Activated CD8-positive, alpha-beta memory T cell treated with anti-CD3 and anti-CD28 coated beads, Interleukin-2, amount 10 ng/mL, durations not matched to agents 7 days and 5 days (primary cell): ENCODE data around the gene GALNT2. TPM values are rescaled to one million over a fixed set of nuclear protein-coding genes. Genes with fewer than 3 reads are reported as not detected.

ENCODE experiments used
- ATAC-seq: fragments of 150-1000 bp; cut with Tn5 transposase; one replicate; pipeline ENCODE4 v1.10.0; 2021; ENCODE audit warnings: moderate library complexity
- CTCF ChIA-PET: fragments of 350-600 bp; sonication (Branson Sonifier 250); formaldehyde crosslinking; loops from one replicate; lab custom pipeline; 2021; ENCODE audit warnings: antibody characterized with exemption; lab: Charles Lee
- DNase-seq: peaks from one replicate; pipeline ENCODE4 v3.0.0-alpha.2; 2020
- H3K27ac Mint-ChIP-seq: one replicate; pipeline ENCODE4 v1.8.0; 2021; ENCODE audit warnings: mild to moderate bottlenecking, mixed read lengths
- H3K27me3 Mint-ChIP-seq: one replicate; pipeline ENCODE4 v1.8.0; 2021; ENCODE audit warnings: mixed read lengths
- H3K36me3 Mint-ChIP-seq: one replicate; pipeline ENCODE4 v1.8.0; 2021; ENCODE audit warnings: mild to moderate bottlenecking, mixed read lengths
- H3K4me1 Mint-ChIP-seq: one replicate; pipeline ENCODE4 v1.8.0; 2021; ENCODE audit warnings: mixed read lengths
- H3K4me3 Mint-ChIP-seq: one replicate; pipeline ENCODE4 v1.8.0; 2021; ENCODE audit warnings: mild to moderate bottlenecking, moderate library complexity, mixed read lengths
- H3K9me3 Mint-ChIP-seq: one replicate; pipeline ENCODE4 v1.8.0; 2022; ENCODE audit warnings: low read depth, mixed read lengths
- total RNA-seq, 2 experiments: library from RNA; stranded (reverse); gene quantifications; one replicate each; pipeline ENCODE4 v1.2.3, GENCODE V29; 2021

GALNT2 gene
- total RNA-seq, 2 experiments from 2014 or later: 25.0 to 30.2 TPM

GRCh38 chr1:230148768-230149469, 81.9 kb downstream of the GALNT2 start:
- H3K27ac Mint-ChIP-seq: no peak overlapping the region
- H3K27me3 Mint-ChIP-seq: no peaks in the 10 kb centered on the region
- no peaks in the 10 kb centered on the region for H3K9me3 Mint-ChIP-seq
- no peaks in the 10 kb centered on the region for H3K36me3 Mint-ChIP-seq
- CTCF ChIA-PET: no interaction called here
- ATAC-seq (no peak), DNase-seq (no peak)
- peaks cover 36% of the 10 kb centered on the region for H3K4me1 Mint-ChIP-seq
- no peak overlapping the region for H3K4me3 Mint-ChIP-seq

- H3K4me3 Mint-ChIP-seq: no peak overlapping the region
- peaks cover 29% of the 10 kb centered on the region for H3K4me1 Mint-ChIP-seq
- H3K27ac Mint-ChIP-seq: no peak overlapping the region
- no peak for DNase-seq
- H3K27me3 Mint-ChIP-seq: no peaks in the 10 kb centered on the region
- H3K9me3 Mint-ChIP-seq: no peaks in the 10 kb centered on the region
- H3K36me3 Mint-ChIP-seq: no peaks in the 10 kb centered on the region
- CTCF ChIA-PET: no interaction called here
- ATAC-seq: no peak
Measured at GRCh38 chr1:230149751-230150584, 82.9 kb downstream of the GALNT2 start.

GRCh38 chr1:230150615-230151014, 83.6 kb downstream of the GALNT2 start:
- no peaks in the 10 kb centered on the region for H3K36me3 Mint-ChIP-seq
- DNase-seq (no peak), ATAC-seq (no peak)
- H3K27me3 Mint-ChIP-seq: no peaks in the 10 kb centered on the region
- no peak overlapping the region for H3K27ac Mint-ChIP-seq
- CTCF ChIA-PET: no interaction called here
- peaks cover 24% of the 10 kb centered on the region for H3K4me1 Mint-ChIP-seq
- no peak overlapping the region for H3K4me3 Mint-ChIP-seq
- no peaks in the 10 kb centered on the region for H3K9me3 Mint-ChIP-seq

GRCh38 chr1:230151924-230152468, 85.0 kb downstream of the GALNT2 start:
- Mint-ChIP-seq H3K27ac (no peak overlapping the region), H3K4me1 (peaks cover 29% of the 10 kb centered on the region), H3K4me3 (no peak overlapping the region), H3K36me3 (no peaks in the 10 kb centered on the region), H3K27me3 (no peaks in the 10 kb centered on the region), H3K9me3 (no peaks in the 10 kb centered on the region)
- CTCF ChIA-PET: no interaction called here
- no peak for ATAC-seq
- no peak for DNase-seq

DNA sequence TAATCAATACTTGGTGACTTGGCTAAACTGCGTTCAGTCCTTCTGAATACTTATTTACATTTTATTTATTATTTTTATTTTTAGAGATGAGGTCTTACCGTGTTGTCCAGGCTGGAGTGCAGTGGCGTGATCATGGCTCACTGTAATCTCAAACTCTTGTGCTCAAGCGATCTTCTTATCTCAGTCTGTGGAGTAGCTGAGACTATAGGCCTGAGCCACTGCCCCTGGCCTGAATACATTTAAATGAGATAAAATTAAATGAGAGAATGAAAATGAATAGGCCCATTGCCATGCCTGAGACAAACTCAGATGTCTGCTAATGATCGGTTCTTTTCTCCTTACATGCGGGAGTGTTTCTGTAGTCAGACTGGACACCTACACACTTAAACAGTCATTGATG, 86.0 kb downstream of the GALNT2 start:
- Mint-ChIP-seq H3K27me3 (no peaks in the 10 kb centered on the region), H3K4me3 (no peak overlapping the region), H3K36me3 (no peaks in the 10 kb centered on the region), H3K27ac (no peak overlapping the region), H3K9me3 (no peaks in the 10 kb centered on the region), H3K4me1 (peaks cover 22% of the 10 kb centered on the region)
- CTCF ChIA-PET: no interaction called here
- DNase-seq (no peak), ATAC-seq (no peak)

DNA sequence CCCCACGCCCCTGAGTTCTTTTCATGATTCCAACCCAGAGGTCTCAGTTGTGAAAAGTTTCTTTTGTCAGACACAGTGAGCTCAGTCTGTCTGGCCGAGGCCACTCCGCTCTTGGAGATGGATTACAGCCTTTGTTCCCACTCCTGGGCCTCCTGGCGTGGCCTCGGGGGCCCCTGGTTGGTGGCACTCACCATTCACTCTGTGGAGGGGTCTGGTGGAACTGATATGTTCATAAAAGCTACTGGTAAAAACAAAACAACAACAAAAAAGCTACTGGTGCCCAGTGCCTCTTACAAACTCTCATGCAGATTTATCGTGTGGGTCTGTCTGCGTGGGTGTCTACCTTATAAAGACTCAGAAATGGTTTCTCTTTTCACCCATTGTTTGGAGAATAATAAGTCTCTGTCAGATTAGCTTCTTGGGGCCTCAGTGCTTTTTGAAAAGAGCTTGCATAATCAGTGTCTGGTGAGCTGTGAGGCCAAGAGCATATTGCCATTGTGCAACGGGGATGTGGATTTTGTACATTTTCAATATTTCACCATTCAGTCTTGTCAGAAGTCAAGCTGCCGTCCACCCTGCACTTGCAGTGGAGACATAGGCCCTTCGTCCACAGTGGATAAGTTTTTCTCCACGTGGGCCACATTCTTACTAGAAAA, 86.7 kb downstream of the GALNT2 start:
- Mint-ChIP-seq H3K4me1 (peaks cover 22% of the 10 kb centered on the region), H3K4me3 (no peak overlapping the region), H3K27me3 (no peaks in the 10 kb centered on the region), H3K36me3 (no peaks in the 10 kb centered on the region), H3K27ac (no peak overlapping the region), H3K9me3 (no peaks in the 10 kb centered on the region)
- DNase-seq: no peak
- CTCF ChIA-PET: interaction anchor here (0.7 kb wide), 1 partner anchor 9 kb away, joined by 3 read pairs; no protein-coding TSS in a partner anchor
- no peak for ATAC-seq

GRCh38 chr1:230155021-230155420, 88.0 kb downstream of the GALNT2 start:
- CTCF ChIA-PET: interaction anchor here (0.8 kb wide), 1 partner anchor 12 kb away, joined by 3 read pairs; no protein-coding TSS in a partner anchor
- no peak overlapping the region for H3K27ac Mint-ChIP-seq
- no peaks in the 10 kb centered on the region for H3K9me3 Mint-ChIP-seq
- ATAC-seq (no peak), DNase-seq (no peak)
- no peak overlapping the region for H3K4me3 Mint-ChIP-seq
- peaks cover 20% of the 10 kb centered on the region for H3K4me1 Mint-ChIP-seq
- no peaks in the 10 kb centered on the region for H3K36me3 Mint-ChIP-seq
- no peaks in the 10 kb centered on the region for H3K27me3 Mint-ChIP-seq

DNA sequence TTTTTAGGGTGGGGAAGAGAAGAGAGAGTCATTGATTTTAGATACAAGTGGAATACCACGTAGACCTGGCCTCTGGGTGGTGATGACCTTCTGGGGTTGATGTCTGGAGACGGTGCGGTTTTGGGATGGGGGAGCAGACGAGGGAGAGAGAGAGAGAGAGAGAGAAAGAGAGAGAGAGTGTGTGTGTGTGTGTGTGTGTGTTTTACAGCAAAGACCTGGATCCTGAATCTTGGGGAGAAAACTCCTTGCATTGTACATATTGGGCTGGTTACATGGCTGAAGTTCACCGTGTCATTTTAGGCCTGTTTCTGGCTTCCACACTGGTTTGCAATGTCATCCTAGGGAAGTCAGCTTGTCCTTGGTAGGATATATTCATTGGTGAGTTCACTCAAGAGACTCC, 89.0 kb downstream of the GALNT2 start:
- ATAC-seq (no peak), DNase-seq (no peak)
- H3K9me3 Mint-ChIP-seq: no peaks in the 10 kb centered on the region
- no peaks in the 10 kb centered on the region for H3K36me3 Mint-ChIP-seq
- no peaks in the 10 kb centered on the region for H3K27me3 Mint-ChIP-seq
- H3K4me3 Mint-ChIP-seq: no peak overlapping the region
- CTCF ChIA-PET: no interaction called here
- H3K27ac Mint-ChIP-seq: no peak overlapping the region
- H3K4me1 Mint-ChIP-seq: peaks cover 20% of the 10 kb centered on the region

- no peak overlapping the region for H3K27ac Mint-ChIP-seq
- no peaks in the 10 kb centered on the region for H3K27me3 Mint-ChIP-seq
- H3K9me3 Mint-ChIP-seq: no peaks in the 10 kb centered on the region
- ATAC-seq (no peak), DNase-seq (no peak)
- no peak overlapping the region for H3K4me3 Mint-ChIP-seq
- CTCF ChIA-PET: no interaction called here
- peaks cover 20% of the 10 kb centered on the region for H3K4me1 Mint-ChIP-seq
- no peaks in the 10 kb centered on the region for H3K36me3 Mint-ChIP-seq
Measured at GRCh38 chr1:230156536-230156935, 89.5 kb downstream of the GALNT2 start.

DNA sequence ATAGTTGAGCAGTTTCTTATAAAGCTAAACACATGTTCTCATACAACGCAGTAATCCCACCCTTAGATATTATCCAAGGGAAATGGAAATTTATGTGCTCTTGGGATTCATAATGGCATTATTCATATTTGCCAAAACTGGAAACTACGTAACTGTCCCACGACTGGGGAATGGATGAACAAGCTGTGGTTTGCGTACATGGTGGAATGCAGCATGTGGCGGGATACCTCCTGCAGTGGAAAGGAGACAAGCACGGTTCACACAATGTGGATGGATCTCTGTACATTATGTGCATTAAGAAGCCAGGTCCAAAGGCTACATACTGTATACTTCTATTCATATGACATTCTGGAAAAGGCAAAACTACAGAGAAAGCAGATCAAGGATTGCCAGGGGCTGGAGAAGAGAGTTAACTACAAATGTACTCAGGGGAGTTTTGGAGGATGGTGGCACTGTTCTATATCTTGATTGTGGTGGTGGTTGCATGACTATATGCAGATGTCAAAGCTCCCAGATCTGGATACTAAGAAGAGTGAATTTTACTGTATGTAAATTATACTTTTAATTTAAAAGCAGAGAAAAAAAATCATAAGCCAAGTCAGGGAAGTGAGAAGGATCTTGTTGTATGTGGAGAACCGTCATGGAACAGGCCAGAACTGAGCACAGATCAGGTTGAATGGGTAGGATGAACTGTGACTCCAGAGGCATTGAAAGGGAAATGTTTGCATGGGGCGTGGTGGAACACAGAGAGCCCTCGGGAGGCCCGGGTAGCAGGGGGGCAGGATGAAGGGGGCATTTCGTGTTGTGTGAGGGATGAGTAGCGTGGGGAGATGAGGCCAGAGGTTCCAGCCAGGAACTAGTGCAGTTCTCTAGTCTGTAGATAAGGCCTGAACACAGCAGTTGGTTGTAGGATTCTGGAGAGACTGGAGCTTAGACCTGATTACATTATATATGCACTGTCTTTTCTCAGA, 90.7 kb downstream of the GALNT2 start:
- CTCF ChIA-PET: interaction anchor here (1.3 kb wide), 1 partner anchor 9 kb away, joined by 3 read pairs; no protein-coding TSS in a partner anchor

GRCh38 chr1:230158415-230159291, 91.6 kb downstream of the GALNT2 start:
- DNase-seq (no peak), ATAC-seq (no peak)
- H3K4me1 Mint-ChIP-seq: peaks cover 18% of the 10 kb centered on the region
- H3K27ac Mint-ChIP-seq: no peak overlapping the region
- no peaks in the 10 kb centered on the region for H3K36me3 Mint-ChIP-seq
- no peaks in the 10 kb centered on the region for H3K9me3 Mint-ChIP-seq
- no peaks in the 10 kb centered on the region for H3K27me3 Mint-ChIP-seq
- CTCF ChIA-PET: interaction anchor here (1.3 kb wide), 1 partner anchor 8 kb away, joined by 3 read pairs; no protein-coding TSS in a partner anchor
- no peak overlapping the region for H3K4me3 Mint-ChIP-seq

More for the DNA sequence above, 90.7 kb downstream of the GALNT2 start:
- no peak for ATAC-seq
- H3K27me3 Mint-ChIP-seq: no peaks in the 10 kb centered on the region
- H3K27ac Mint-ChIP-seq: no peak overlapping the region
- DNase-seq: no peak
- no peaks in the 10 kb centered on the region for H3K36me3 Mint-ChIP-seq
- no peaks in the 10 kb centered on the region for H3K9me3 Mint-ChIP-seq
- no peak overlapping the region for H3K4me3 Mint-ChIP-seq
- peaks cover 20% of the 10 kb centered on the region for H3K4me1 Mint-ChIP-seq

DNA sequence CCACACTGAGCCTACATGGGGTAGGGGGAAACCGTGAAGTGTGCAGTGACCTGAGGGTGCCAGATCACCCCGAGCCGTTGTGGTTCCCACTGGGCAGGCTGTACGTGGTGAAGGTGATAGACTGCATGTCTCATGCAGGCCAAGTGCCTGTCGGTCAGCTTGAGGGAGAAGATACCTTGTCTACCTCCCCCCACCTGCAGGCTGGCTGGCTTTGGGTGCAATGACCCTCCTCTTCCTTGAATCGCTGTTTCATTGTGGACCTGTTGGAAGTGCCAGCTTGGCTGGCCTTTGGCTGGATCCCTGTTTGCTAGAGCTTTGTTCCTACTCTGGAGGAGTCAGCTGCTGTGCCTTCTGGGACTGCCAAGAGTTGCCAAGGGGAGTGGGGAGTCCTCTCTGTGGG, 92.5 kb downstream of the GALNT2 start:
- no peak overlapping the region for H3K4me3 Mint-ChIP-seq
- no peaks in the 10 kb centered on the region for H3K9me3 Mint-ChIP-seq
- peaks cover 16% of the 10 kb centered on the region for H3K4me1 Mint-ChIP-seq
- no peaks in the 10 kb centered on the region for H3K36me3 Mint-ChIP-seq
- H3K27me3 Mint-ChIP-seq: no peaks in the 10 kb centered on the region
- no peak for ATAC-seq
- no peak overlapping the region for H3K27ac Mint-ChIP-seq
- DNase-seq: no peak
- CTCF ChIA-PET: no interaction called here
